Esophagus squamous epithelium (tissue), 4 donors: ENCODE measurements around the gene IFI27L2.

Source experiments
- CTCF ChIP-seq, 6 experiments: fragments of 450-650 bp in 4 of 6; fragments of 200-600 bp in 2 of 6; sonication (generic) in 2 of 6; IDR thresholded peaks; one replicate each; pipeline ENCODE4 v1.5.1; 2016 to 2019; ENCODE audit warnings: antibody characterized with exemption in 6 of 6, mild to moderate bottlenecking in 4 of 6, moderate library complexity in 4 of 6
- POLR2A ChIP-seq, 4 donors: fragments of 450-650 bp; IDR thresholded peaks; one replicate each; pipeline ENCODE4 v1.6.1; 2017; ENCODE audit warnings: antibody characterized with exemption in 4 of 4, mild to moderate bottlenecking in 4 of 4, moderate library complexity in 3 of 4

GRCh38 chr14:94099006-94099405 is 30.4 kb downstream of the IFI27L2 start:
- TF ChIP-seq CTCF (IDR thresholded peaks at IDR 0.05): no peak
- TF ChIP-seq POLR2A (IDR thresholded peaks at IDR 0.05): no peak
